GM19239 (cell line): Measurements from ENCODE around the gene ERBB2.

Source experiments
- DNase-seq: peaks from one replicate; pipeline ENCODE4 v3.0.0; 2011; ENCODE audit warnings: low spot score; ENCODE audit not compliant: insufficient read length
- FAIRE-seq: peaks from 2 replicates; lab custom pipeline; 2011; peaks lifted over from hg19 to GRCh38; lab: Jason Lieb, UNC

The ERBB2 gene

DNA sequence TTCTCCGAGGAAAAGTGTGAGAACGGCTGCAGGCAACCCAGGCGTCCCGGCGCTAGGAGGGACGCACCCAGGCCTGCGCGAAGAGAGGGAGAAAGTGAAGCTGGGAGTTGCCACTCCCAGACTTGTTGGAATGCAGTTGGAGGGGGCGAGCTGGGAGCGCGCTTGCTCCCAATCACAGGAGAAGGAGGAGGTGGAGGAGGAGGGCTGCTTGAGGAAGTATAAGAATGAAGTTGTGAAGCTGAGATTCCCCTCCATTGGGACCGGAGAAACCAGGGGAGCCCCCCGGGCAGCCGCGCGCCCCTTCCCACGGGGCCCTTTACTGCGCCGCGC is at the start of gene ERBB2:
TSS of gene ERBB2 (plus strand) at position 247 of the 330 bp plus-strand sequence. CDS start 175 bp downstream, outside the sequence.
- no peak for FAIRE-seq
- no peak for DNase-seq

DNA sequence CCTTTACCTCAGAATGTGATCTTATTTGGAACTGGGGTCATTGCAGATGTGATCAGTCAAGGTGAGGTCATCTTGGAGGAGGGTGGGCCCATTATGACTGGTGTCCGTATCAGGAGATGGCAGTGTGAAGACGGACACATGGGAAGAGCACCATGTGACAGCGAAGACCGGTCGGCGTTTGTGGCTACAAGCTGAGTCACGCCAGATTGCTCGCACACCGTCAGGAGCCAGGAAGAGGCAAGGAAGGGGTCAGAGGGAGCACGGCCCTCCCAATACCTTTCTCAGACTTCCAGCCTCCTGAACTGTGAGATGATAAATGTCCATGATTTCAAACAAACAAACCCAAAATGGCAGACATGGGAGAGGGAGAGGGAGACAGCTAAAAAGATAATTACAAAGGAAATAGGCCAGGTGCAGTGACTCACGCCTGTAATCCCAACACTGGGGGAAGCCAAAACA is 49.7 kb upstream of the ERBB2 start:
- DNase-seq (no peak), FAIRE-seq (no peak)

DNA sequence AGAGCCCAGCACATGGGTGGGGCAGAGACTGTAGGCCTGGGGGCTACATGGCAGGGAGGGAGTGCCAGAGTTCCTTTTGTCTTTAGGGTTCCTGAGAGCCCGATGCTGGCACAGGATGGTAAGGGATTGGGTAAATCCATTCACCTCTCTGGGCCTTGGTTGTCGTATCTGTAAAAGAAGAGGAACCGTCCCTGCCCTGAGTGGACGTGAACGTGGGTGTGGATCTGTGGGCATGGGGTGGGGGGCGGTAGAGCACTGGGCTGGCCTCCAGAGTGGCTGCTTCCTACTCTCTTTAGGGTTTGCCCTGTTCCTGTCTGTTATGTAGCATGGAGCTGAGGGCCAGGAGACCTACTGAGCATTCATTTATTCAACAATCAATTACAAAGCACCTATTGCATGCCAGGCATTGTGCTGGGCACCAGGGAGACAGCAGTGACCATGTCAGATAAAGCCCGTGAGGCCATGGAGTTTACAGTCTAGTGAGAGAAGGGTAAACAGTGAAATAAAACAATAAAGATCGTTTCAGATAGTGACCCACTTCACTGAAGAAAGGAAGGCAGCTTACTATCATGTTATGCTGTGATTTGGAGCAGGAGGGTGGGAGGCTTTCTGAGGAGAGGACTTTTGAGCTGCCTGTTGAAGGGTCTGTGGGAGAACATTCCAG is 47.8 kb upstream of the ERBB2 start:
- no peak for FAIRE-seq
- no peak for DNase-seq

DNA sequence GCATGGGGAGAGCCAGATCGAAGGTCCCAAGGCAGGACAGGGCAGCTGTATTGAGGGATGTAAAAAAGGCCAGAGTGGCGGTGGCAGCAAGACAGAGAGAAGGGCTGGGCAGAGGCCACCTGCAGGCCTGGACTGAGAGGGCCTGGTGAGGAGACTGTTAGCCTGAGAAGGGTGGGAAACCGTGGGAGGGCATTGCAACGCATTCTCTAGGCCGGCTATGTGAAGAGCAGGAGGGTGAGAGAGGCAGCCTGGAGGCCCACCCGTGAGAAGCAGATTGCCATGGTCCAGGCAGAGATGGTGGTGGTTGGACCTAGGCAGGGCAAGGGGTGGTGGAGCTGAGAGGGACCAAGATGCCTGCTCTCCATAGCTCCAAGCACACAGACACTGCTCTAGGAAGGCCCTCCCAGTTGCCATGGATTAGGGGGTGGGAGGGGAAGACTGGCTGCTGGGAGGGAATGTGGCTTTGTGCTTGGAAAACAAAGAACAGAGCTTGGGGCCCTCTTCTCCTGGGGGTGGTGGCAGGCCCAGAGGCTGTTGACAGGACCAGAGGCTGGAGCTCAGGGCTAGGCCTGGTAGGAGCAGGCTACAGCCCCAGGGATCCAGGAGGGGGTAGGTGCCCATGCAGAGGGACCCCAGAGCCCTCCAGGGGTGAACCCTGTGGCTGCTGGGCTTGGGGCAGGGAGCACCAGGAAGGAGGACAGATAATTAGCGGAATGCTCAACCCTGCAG is 47.1 kb upstream of the ERBB2 start:
- no peak for FAIRE-seq
- DNase-seq, result no peak

DNA sequence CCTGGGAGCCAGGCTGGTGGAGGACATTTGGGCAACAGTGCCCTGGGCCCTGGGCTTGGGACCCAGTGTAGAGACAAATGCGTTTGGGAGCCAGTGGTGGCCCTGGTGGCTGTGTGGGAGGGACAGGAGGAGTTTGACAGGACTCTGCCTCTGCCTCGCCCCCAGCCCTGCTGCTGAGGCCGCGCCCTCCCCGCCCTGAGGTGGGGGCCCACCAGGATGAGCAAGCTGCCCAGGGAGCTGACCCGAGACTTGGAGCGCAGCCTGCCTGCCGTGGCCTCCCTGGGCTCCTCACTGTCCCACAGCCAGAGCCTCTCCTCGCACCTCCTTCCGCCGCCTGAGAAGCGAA is 46.6 kb upstream of the ERBB2 start:
- FAIRE-seq, result no peak
- no peak for DNase-seq

DNA sequence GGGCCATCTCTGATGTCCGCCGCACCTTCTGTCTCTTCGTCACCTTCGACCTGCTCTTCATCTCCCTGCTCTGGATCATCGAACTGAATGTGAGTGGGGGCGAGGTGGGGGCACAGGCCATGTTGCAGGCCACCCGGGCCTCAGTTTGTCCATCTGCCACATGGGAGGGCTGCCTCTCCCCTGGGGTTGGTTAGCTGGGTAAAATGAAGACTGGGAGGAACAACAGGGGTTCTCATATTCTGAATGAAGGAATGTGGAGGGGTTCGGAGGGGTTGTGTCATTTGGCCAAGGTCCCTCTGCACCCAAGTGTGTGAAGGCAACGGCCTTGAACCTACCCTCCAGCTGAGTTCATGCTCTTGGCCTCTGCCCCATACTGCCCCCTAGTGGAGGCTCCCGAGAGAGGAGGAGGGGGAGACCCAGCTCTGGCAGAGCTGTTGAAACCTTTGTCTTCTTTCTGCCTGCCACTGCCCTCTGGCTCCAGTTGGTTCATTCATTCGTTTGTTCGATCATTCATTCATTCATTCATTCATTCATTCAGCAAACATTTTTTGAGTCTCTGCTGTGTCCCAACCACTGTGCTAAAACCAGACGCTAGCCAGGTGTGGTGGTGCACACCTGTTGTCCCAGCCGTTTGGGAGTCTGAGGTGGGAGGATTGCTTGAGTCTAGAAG is 46.1 kb upstream of the ERBB2 start:
- peak; percentile 95 for DNase-seq
- peak; percentile 78 for FAIRE-seq

DNA sequence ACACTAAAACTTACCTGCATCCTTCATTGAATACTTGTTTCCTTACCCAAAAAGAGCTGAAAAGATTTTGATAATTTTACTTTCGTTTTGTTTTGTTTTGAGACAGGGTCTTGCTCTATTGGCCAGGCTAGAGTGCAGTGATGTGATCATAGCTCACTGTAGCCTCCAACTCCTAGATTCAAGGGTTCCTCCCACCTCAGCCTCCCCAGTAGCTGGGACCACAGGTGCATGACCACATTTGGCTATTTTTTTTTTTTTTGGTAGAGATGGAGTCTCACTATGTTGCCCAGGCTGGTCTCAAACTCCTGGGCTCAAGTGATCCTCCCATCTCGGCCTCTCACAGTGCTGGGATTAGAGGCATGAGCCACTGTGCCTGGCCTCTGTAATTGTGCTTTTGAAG is 44.8 kb upstream of the ERBB2 start:
- DNase-seq (no peak), FAIRE-seq (no peak)

DNA sequence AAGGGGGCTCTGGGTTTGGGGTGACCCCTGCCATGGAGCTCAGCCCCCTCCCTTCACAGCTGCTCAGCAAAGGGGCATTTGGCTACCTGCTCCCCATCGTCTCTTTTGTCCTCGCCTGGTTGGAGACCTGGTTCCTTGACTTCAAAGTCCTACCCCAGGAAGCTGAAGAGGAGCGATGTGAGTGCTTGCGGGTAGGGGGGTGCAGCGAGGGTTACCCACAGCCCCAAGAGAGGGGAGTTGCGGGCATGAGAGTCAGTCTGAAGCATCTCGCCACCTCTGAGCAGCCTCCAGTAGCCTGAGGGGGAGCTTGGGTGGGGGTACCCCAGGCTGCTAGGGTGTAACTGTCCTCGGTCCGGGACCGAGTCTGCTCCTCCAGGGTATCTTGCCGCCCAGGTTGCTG is 41.5 kb upstream of the ERBB2 start:
- DNase-seq (no peak), FAIRE-seq (no peak)

DNA sequence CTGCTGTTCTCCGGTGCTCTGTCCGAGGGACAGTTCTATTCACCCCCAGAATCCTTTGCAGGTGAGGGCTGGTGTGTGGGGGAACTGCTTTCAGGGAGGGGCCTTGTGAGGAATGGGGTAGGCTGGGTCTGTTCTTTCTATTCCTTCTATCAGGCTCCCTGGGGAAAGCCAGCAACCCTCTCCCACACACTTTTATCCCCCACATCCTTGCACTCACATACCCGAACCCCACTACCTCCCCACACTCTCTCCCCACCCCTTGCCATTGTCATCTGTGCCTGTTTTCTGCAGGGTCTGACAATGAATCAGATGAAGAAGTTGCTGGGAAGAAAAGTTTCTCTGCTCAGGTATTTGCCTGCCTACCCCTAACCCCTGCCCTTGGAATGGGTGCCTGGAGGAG is 41.1 kb upstream of the ERBB2 start:
- FAIRE-seq, result no peak

GRCh38 chr17:39659279-39660010 is 40.4 kb upstream of the ERBB2 start:
- DNase-seq, result no peak
- FAIRE-seq, result peak; percentile 33

More for the DNA sequence above, 41.1 kb upstream of the ERBB2 start:
- no peak for DNase-seq

DNA sequence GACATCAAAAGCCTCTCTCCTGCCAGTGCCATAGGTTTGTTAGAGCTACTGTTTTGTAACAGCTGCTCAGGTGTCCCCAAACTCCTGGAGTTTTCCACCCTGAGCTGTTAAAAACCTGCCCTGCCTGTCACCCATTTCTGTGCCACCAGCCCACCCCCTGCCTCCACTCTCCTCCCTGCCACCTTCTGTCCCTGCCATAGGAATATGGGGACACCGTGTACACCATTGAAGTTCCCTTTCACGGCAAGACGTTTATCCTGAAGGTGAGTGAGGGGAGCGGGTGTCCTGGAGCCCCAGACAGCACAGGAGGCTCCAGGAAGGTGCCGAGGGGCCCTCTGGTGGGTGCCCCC is 39.9 kb upstream of the ERBB2 start:
- FAIRE-seq (no peak), DNase-seq (no peak)

DNA sequence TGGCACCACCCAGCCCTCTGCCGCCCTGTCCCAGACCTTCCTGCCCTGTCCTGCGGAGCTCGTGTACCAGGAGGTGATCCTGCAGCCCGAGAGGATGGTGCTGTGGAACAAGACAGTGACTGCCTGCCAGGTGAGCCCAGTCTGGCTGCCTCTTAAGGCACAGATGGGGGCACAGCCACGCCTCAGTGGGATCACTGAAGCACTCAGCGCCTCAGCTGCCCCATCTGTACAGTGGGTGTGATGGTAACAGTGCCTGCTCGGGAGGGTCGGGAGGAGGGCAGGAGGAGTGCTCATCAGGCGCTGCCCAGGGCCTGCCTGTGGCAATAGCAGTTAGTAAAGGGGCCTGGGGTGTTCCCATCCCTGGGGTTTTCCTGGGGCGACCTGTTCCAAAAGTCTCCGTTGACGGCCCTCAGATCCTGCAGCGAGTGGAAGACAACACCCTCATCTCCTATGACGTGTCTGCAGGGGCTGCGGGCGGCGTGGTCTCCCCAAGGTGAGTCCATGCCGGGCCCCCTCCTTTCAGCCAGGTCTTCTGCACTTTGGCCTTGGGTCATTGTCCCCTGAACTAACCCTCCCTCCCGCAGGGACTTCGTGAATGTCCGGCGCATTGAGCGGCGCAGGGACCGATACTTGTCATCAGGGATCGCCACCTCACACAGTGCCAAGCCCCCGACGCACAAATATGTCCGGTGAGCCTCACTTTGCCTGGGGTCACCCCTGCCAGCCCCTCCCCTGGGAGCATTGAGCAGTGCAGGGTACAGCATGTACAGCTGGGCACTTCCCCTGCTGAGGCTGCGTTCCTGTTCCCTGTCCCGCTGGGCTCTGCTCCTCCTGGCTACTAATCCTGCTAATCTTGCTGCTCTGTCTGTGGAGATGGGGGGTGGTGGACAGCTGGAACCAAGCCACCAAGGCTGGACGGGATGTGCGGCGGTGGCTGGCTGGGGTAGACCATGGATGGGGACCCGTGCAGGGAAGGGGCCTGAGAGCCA is 39.2 kb upstream of the ERBB2 start:
- DNase-seq (no peak), FAIRE-seq (no peak)

DNA sequence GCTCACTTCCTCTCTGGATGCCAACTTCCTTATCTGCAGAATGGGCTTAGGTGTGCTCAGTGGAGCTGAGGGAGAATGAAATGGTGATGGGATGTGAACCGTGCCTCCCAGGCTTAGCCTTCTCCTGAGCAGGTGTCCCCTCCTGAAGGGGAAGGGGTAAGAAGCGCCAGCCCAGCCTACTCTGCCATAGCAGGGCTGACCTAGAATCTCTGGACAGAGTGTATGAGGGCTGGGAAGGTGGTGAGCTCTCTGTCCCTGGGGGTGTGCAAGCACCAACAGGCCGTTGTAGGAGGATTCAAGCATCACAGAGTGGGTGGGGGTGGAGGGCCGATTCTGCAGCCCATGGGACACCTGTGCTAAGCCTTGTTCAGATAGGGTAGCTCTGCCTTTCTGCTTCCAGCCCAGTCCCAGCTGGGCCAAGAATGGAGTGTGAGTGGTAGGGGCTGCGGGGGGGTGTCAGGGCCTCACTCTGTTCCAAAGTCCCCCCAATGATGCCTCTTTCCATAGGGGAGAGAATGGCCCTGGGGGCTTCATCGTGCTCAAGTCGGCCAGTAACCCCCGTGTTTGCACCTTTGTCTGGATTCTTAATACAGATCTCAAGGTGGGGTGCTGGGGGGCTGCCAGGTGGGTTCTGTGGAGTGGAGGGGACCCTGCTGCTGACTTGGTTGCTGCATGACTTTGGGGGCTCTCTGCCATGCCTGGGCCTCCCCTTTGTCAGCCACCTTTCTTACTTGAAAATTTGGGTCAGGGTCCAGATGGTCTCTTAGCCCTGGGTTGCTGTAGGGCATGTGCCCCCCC is 37.9 kb upstream of the ERBB2 start:
- no peak for DNase-seq
- no peak for FAIRE-seq

DNA sequence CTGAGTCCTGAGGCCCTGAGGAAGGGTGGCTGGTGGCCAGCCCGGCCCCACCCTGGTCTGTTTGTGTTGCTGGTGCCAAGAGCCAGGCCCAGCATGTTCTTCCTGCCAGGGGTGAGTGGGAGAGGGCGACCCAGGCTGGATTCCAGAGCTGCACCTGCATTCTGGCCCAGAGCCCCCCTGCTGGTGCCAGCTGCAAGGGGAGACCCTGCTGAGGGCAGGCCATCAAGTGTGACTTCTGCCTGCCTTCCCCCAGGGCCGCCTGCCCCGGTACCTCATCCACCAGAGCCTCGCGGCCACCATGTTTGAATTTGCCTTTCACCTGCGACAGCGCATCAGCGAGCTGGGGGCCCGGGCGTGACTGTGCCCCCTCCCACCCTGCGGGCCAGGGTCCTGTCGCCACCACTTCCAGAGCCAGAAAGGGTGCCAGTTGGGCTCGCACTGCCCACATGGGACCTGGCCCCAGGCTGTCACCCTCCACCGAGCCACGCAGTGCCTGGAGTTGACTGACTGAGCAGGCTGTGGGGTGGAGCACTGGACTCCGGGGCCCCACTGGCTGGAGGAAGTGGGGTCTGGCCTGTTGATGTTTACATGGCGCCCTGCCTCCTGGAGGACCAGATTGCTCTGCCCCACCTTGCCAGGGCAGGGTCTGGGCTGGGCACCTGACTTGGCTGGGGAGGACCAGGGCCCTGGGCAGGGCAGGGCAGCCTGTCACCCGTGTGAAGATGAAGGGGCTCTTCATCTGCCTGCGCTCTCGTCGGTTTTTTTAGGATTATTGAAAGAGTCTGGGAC is 37.1 kb upstream of the ERBB2 start:
- no peak for DNase-seq

GRCh38 chr17:39663340-39663687 is 36.5 kb upstream of the ERBB2 start:
- FAIRE-seq (no peak), DNase-seq (no peak)

More for the DNA sequence above, 37.1 kb upstream of the ERBB2 start:
- no peak for FAIRE-seq

DNA sequence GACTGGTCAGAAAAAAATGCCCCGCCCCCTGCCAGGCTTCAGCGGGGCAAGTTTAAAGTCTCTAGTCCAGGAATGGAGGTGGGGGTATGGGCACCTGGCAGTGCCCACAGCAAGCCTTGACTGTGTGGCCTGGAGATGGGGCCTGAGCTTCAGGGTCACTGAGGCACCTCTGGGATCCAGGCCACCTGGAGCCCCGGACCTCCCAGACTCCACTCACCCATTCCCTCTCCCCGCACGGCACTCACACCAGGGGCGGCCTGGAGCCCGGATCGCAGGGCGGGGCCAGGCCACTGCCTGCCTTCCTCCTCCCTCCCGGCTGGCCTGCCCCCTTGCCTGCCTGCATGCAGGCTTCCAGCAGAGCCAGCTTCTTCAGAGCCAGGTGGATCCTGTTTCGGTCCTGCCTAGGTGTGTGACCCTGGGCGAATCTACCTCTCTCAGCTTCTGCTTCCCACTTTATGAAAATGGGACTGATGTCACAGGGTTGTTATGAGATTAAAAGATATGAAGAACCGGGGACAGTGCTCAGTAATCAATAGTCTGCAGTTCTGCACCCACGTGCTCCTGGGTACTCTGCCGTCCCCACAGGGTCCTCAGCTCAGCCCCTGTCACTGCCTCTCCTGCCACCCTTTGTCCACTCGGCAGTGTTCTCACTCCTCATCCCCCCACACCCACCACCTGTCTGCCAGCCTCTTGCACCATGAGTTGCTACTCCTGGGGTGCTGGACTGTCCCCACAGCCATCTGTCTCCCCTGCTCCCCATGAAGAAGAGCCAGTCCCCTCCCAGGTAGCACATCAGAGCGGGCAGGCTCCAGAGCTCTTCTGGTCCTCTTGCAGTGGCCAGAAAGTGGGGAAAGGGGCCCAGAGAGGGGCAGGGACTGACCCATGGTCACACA is 35.9 kb upstream of the ERBB2 start:
- FAIRE-seq (no peak), DNase-seq (no peak)
